ENCODE results near the gene CNOT6.
"Not testable (repeated sequence)": the region's sequence is repeated elsewhere in the genome, so short reads cannot be mapped to it uniquely, and the experiment has no call there.

The CNOT6 gene

DNA sequence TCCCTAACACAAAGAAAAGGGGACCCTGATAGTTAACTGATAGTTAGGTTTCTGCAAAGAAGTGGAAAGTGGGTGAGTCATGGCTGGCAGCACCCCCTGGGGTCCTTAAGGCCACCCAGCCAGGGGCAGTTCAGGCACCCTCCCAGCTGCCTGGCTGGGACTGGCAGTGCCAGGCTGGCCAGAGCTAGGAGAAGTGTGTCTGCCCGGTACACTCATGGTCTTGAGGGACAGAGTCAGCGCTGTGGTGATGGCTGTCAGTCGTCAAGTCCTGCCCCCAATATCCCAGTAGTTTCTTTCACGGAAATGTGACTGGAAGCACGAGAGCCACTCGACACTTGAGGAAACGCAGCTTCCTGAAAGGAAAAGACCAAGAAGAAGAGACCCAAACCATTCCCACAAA is 22.3 kb upstream of the CNOT6 start:
- no peak for DNase-seq

DNA sequence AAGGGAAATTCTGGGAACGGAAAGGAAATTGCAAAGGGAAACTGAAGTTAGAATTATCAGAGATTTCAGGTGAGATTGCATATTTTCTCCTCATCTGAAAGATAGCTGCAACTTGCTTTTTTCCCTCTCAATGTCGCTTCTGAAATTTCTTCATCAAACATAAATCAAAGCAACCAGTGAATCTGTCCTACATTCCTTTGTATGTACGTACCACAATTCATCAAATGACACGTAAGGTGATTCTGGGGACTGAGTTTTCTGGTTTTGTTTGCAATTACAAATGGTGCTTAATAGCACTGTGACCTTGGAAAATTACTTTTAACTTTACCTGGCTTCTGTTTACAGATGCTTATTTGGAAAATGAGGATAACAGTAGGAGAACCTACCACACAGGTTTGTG is 21.9 kb upstream of the CNOT6 start:
- DNase-seq: no peak

DNA sequence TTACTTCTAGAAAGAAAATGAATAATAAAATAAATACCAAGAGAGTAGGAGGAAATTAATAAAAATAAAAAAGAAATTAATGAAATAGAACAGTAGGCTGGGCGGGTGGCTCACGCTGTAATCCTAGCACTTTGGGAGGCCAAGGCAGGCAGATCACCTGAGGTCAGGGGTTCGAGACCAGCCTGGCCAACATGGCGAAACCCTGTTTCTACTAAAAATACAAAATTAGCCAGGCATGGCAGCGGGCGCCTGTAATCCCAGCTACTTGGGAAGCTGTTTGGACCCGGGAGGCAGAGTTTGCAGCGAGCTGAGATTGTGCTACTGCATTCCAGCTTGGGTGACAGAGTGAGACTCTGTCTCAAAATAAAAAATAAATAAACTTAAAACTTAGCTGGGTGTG is 20.8 kb upstream of the CNOT6 start:
- DNase-seq: not testable (repeated sequence)

DNA sequence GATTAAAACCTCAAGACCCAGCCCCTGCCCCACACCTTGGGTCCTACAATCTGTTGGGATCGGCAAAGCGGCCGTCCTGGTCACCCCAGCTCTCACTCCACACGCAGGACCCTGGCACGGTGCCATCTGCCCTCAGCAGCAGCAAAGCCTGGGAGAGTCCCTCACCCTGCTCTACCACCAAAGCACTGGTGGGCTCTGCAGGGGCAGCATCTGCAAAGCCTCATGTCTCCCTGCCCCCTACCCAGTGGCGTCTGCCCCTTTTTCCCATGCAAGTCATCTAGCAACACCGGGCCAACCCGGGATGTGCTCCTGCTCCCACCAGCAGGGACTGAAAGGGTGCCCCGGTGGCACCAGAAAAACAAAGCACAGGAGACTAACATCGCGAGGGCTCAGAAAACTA is 19.6 kb upstream of the CNOT6 start:
- DNase-seq: no peak

DNA sequence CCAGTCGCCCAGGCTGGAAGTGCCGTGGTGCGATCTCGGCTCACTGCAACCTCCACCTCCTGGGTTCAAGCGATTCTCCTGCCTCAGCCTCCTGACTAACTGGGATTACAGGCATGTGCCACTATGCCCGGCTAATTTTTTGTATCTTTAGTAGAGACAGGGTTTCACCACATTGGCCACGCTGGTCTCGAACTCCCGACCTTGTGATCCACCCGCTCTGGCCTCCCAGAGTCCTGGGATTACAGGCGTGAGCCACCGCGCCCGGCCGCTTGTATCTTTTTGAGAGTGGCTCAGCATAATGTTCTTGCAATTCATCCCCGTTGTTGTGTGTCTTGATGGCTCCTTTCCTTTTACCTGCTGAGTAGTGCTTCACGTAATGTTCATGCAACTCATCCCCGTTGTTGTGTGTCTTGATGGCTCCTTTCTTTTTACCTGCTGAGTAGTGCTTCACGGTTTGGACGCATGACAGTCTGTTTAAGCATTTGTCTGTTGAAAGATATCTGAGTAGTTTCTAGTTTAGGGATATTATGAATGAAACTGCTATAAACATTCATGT is 18.1 kb upstream of the CNOT6 start:
- not testable (repeated sequence) for DNase-seq

DNA sequence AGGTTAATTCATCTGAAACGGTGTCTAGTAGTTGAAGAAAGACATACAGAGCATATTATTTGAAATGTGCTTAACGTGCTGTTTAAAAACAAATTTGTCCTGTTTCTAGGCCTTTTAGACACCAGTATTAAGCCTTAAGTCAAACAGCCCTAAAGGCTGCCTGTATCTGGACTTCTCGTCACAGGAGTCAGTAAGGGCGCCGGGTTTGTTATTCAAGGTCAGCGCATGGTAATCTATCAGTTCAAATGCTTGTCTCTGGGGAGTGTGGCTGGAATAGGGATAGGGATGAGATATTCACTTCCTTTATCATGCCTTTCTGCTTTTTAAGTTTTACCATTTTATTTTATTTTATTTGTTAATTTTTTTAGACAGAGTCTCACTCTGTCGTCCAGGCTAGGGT is 9.4 kb upstream of the CNOT6 start:
- DNase-seq: no peak

DNA sequence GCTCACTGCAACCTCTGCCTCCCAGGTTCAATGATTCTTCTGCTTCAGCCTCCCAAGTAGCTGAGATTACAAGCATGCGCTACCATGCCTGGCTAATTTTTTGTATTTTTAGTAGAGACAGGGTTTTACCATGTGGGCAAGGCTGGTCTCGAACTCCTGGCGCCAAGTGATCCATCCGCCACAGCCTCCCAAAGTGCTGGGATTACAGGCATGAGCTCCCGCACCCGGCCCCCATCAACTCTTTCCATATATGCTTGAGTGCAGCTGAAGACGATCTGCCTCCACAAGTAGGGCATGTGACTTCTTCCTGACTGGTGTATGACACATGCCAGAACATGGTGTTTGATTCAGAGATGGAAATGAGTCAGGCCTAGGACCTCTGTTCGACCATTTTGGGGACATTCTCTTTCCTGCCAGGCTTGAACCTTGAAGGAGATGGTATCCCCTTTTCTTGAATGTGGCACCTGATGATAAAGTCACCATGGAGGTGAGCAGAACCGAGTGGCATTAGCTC is 7.5 kb upstream of the CNOT6 start:
- DNase-seq: no peak

DNA sequence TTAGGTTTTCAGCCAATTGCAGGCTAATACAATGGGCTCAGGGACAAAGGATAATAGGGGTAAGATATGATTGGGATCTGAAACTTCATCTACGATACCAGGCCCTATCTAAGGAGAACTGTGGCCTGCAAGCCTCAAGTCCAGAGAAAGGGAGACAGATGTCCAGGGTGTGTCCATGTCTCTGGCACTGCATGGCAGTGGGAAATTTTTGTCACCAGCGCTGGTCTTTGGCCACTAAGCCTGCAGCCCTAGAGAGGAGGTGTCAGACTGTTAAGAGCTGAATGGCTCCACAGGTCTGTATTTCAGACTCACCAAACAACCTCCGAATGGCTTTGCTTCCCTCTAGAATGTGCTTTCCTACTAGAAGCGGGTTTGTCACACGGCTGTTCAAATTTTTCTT is 6.6 kb upstream of the CNOT6 start:
- DNase-seq: no peak

DNA sequence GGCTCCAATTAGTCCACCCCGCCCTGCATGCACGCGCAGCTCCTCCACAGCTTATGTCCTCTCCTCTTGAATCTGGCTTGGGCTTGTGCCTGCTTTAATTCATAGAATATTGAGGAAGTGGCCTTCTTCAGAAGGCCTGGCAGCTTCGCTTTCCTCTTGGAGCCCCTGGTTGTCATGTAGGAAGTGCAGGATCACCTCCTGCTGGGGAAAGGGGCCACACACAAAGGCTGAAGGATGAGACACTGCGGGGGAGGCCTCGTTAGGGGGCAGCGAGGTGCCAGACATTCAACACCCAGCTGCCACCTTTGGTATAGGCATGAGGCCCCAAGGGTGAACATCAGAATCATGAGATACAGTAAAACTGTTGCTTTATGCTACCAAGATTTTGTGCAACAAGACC is 2.7 kb upstream of the CNOT6 start:
- peak; percentile 17 for DNase-seq

DNA sequence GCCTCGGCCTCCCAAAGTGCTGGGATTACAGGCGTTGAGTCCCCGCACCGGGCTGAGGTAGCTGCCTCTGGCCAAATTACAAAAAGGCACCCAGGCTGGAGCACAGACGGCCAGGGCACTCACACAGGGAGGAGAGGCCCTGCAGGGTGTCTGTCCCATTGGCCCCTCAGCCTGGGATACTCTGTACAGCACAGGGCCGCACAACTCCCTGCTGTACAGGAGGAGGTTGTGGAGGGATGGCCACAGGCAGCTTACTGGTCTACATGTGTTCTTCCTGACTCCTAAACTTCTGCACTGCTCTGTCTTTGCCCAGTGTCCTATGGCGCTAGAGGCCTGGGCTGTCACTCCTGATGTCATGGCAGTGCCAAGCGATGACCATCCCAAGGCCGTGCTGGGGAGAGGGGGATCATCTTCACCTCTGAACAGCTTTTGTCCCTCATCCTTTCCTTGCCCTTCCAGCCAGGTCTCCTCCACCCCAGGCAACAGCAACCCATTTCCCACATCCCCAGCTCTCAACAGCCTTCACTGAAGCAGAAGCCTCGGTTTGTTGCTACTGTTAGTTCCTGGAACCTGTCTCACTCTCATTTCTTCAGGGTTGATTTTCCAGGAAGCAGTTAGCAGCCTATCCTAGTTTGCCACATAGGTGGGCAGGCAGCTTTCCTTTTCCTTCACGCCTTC is 1.8 kb upstream of the CNOT6 start:
- DNase-seq: no peak

DNA sequence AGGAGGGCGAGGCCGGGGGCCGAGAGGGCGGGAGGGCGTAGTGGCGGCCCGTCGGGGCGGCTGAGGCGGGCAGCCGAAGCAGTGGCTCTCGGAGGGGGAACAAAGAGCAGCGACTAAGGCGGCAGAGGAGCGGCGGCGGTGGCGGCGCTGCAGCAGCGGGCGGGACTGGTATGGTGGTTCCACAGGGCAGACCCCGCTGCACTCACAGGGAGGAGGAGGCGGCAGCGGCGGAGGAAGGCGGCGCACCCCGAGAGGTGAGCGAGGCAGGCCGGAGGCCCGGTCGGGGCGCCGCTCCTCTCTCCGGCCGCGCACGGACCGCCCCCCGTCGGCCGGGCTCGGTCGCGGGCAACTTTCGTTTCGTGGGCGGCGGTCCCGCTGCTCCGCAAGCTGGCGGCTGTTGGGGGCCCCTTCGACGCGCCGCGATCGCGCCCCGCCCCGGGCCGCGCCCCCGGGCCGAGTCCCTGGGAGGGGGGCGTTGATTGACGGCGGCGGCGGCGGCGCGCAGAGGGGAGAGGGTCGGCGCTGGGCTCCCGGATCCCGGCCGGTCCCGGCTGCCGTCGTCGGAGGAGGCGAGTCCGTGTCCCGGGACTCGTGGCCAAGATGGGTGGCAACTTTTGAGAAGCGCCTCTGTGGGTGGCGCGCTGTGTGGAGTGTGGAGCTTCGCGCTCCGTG is 467 bp downstream of the CNOT6 start:
- no peak for DNase-seq

DNA sequence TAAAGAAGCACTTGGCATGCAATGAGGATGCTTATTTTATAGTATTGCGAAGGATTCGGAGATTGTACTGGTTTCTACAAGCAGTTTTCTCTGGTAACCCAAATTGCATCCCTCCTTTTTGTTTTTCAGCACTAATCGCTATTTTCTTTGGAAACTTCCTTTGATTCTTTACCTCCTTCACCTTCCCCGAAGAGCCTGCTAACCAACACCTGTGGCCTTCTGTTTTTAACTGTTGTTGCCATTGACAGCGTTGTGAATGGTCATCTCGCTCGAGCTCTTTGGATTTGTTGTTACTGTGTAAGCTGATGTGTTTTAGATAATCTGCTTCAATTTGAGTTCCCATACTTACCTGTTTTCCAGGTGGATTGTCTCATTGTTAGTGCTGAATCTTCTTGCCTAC is 1.1 kb downstream of the CNOT6 start:
- DNase-seq: no peak

DNA sequence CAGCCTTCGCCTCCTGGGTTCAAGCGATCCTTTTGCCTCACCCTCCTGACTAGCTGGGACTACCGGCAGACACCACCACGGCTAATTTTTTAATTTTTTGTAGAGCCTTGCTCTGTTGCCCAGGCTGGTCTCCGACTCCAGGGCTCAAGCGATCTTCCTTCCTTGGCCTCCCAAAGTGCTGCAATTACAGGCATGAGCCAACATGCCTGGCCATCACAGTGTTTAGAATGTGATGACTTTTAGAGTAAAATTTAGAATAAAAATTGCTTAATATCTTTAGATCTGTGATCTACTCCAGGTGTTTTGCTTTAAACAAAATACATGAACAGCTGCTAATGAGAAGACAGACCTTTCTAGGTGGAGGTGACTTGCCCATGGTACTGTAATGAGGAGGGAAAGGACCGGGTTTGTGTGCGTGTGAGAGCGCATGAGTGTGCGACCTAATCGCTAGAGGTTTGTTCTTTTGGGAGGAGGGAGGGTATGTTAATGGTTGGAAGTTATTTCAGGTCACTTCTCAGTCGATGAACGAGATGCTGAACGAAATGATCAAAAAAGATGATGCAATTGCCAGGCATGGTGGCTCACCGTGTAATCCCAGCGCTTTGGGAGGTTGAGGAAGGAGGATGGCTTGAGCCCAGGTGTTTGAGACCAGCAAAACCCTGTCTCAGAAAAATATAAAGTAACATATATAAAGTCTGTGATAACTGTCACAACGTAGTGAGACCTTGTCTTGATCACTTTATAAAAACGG is 2.0 kb downstream of the CNOT6 start:
- no peak for DNase-seq

DNA sequence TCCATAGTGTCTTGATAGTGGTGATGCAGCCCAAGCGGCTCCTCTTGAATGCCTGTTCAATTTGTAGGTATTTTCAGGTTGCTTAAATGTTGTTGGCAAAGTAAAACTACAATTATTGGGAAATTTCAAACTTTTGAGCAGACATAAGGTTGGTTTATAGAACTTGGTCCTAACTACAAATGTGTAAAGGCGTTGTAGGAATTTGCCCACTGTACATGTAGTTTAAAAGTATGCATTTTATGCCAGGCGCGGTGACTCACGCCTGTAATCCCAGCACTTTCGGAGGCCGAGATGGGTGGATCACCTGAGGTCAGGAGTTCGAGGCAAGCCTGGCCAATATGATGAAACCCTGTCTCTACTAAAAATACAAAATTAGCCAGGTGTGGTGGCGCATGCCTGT is 2.6 kb downstream of the CNOT6 start:
- not testable (repeated sequence) for DNase-seq

DNA sequence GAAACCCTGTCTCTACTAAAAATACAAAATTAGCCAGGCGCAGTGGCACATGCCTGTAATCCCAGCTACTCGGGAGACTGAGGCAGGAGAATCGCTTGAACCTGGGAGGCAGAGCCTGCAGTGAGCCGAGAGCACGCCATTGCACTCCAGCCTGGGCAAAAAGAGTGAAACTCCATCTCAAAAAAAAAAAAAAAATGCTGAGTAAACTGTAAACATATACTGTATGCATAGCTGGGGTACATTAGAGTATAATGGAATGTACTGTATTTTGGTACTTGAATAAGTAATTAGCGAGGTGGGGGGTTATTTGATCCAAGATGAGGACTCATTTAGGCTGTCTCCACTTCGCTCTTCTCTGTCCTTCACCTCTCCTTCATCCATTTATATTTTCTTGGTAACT is 3.7 kb downstream of the CNOT6 start:
- not testable (repeated sequence) for DNase-seq

DNA sequence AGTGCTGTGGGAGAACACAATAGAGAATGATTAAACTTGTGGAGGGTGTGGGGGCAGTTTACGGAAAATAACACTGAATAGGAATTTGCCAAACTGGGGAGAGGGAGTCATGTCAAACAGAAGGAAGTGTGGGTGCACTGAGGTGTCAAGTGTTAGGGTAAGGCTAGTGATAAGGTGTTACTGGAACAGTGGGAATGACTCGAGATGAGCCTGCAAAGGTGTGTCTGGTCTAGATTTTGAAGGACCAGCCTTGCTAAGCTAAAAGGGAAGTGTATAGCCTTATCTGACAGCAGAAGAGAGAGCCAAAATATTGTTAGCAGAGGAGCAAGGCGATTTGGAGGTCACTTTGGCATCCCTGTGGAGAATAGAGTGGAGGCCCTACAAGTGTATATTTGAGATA is 4.2 kb downstream of the CNOT6 start:
- DNase-seq: no peak

DNA sequence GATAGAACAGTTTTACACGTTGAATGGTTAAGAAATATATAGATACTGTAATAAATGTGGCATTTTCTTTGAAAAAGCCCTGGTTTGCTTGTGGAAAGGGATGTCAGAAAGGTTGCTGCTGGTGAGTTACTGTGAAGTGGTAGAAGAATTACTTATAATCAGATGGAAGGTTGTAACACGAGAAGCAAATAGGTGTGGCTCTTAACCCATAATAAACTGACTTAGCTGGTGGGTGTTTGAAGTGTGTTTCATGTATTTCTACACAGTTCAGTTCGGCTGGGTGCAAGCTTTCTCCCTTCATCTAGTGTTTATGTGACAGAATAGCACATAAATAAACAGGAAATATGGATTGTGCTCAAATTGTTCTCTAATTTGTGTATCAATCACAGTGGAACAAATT is 5.5 kb downstream of the CNOT6 start:
- DNase-seq: no peak

DNA sequence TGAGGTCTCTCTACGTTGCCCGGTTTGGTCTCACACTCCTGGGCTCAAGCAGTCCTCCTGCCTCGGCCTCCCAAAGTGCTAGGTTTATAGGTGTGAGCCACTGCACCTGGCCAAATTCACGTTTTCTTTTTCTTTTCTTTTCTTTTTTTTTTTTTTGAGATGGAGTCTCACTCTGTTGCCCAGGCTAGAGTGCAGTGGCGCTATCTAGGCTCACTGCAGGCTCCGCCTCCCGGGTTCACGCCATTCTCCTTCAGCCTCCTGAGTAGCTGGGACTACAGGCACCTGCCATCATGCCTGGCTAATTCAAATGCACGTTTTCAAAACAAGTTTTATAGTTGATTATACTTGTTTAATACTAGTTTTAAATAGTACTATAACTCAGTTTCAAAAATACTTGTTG is 6.1 kb downstream of the CNOT6 start:
- not testable (repeated sequence) for DNase-seq

DNA sequence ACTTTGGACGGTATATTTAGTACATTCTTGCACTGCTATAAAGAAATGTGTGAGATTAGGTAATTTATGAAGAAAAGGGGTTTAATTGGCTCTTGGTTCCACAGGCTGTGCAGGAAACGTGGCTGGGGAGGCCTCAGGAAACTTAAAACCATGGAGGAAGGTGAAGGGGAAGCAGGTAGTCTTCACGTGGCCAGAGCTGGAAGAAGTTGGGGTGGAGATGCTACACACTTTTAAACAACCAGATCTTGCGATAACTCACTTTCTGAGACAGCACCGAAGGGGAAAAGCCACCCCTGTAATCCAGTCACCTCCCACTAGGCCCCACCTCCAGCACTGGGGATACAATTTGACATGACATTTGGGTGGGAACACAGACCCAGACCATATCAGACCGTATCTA is 13.5 kb downstream of the CNOT6 start:
- no peak for DNase-seq

DNA sequence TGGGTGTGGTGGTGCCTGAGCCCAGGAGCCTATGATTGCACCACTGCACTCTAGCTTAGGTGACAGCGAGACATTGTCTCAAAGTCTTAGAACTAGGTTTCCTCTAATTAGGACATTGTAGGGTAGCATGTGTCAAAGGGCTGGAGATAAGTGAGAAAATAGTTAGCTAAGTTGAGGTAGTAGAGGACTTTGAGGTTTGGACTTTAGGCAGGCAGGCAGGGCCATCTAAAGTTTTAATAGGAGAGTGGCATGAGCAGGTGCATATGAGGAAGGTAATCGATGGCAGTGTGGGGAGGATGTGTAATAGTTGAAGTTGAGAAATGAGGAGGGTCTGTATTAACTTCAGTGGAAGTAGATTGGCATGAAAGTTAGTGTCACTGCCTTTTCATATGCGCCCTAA is 21.1 kb downstream of the CNOT6 start:
- no peak for DNase-seq

DNA sequence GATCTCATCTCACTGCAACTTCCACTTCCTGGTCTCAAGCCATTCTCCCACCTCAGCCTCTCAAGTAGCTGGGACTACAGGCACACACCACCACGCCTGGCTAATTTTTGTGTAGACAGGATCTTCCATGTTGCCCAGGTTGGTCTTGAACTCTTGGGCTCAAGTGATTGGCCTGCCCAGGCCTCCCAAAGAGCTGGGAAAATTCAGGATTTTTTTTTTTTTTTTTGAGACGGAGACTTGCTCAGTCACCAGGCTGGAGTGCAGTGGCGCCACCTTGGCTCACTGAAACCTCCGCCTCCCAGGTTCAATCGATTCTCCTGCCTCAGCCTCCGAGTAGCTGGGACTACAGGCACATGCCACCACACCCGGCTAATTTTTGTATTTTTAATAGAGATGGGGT is 21.8 kb downstream of the CNOT6 start:
- DNase-seq: not testable (repeated sequence)

DNA sequence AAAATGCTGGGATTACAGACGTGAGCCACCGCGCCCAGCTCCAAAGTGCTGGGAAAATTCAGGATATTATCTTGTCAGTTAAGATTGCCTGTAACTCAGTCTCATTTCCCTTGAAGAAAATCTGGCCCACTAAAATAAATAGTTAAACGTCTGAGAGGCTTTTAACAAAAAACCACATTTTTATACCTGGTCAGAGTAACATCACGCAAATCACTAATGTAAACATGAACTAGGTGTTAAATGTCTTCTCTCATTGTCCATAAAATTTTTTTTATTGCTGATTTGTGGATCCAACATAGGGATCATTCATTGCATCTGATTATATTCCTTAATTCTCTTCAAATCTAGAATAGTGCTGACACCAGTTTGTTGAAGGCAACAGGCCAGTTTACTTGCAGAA is 22.3 kb downstream of the CNOT6 start:
- DNase-seq: no peak

DNA sequence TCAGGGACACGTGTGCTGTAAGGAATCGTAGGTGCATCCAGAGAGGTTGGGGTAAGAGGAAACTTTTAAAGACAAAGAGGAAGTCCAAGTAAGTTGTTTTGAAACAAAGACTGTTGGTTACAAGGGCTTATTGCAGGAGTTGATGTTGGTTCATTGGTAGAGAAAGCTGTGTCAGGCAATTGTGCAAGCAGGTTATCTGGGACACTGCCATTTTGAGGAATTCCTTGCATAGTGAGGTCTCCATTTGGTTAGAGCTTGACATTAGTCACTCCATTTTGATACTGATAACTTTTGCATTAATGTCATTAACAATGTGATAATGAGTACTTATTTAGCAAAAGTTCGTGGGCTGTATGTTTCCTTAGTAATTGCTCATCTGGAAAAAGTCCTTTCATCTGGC is 24.9 kb downstream of the CNOT6 start:
- no peak for DNase-seq

DNA sequence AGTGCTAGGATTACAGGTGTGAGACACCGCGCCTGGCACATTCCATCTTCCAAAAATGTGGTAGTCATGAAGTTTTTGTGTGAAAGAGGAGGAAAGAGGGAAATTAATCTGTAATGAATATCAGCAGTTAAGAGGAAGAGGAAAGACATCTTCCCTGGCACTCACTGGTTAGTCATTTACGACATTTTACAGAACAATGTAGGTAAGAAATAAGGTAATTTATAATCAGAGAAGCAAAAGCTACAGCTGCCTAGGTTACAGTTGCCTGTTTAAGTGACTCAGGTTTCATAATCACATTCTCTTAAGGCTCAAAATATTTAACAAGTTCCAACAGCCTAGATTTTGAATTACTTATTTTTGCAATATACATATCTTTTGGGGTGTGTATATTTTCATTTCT is 26.9 kb downstream of the CNOT6 start:
- no peak for DNase-seq
